ENCODE data around the gene MAN2A1.
"Not testable (repeated sequence)": the region's sequence is repeated elsewhere in the genome, so short reads cannot be mapped to it uniquely, and the experiment has no call there.

The MAN2A1 gene

GRCh38 chr5:109866051-109866450, 176.3 kb downstream of the MAN2A1 start:
- DNase-seq (ENCODE audit: low read depth in 2 of 2) = no peak

- DNase-seq (ENCODE audit: low read depth in 2 of 2) = no peak
These were observed 179.0 kb downstream of the MAN2A1 start for GRCh38 chr5:109868737-109869136.

- no peak for DNase-seq (ENCODE audit: low read depth in 2 of 2)
These were observed 184.0 kb downstream of the MAN2A1 start for GRCh38 chr5:109873687-109874086.

GRCh38 chr5:109874108-109874507, 184.4 kb downstream of the MAN2A1 start:
- DNase-seq (ENCODE audit: low read depth in 2 of 2) = no peak

- DNase-seq (ENCODE audit: low read depth in 2 of 2) = no peak
These were observed 186.5 kb downstream of the MAN2A1 start for GRCh38 chr5:109876030-109876725.

- DNase-seq (ENCODE audit: low read depth in 2 of 2) = no peak
These were observed 187.4 kb downstream of the MAN2A1 start for GRCh38 chr5:109876941-109877669.

- no peak for DNase-seq (ENCODE audit: low read depth in 2 of 2)
These were observed 187.9 kb downstream of the MAN2A1 start for GRCh38 chr5:109877670-109878045.

- no peak for DNase-seq (ENCODE audit: low read depth in 2 of 2)
These were observed 189.2 kb downstream of the MAN2A1 start for GRCh38 chr5:109878887-109879286.

- DNase-seq (ENCODE audit: low read depth in 2 of 2) = no peak
These were observed 191.4 kb downstream of the MAN2A1 start for GRCh38 chr5:109880907-109881685.

- DNase-seq (ENCODE audit: low read depth in 2 of 2) = no peak
These were observed 192.8 kb downstream of the MAN2A1 start for GRCh38 chr5:109882546-109882945.

- DNase-seq (ENCODE audit: low read depth in 2 of 2) = no peak
These were observed 194.9 kb downstream of the MAN2A1 start for GRCh38 chr5:109884676-109885075.

GRCh38 chr5:109885205-109885604, 195.5 kb downstream of the MAN2A1 start:
- DNase-seq (ENCODE audit: low read depth in 2 of 2) = no peak

- DNase-seq (ENCODE audit: low read depth in 2 of 2) = no peak
These were observed 199.3 kb downstream of the MAN2A1 start for GRCh38 chr5:109888989-109889388.

- DNase-seq (ENCODE audit: low read depth in 2 of 2) = not testable (repeated sequence)
These were observed 203.5 kb downstream of the MAN2A1 start for GRCh38 chr5:109893271-109893670.

- no peak for DNase-seq (ENCODE audit: low read depth in 2 of 2)
These were observed 208.8 kb downstream of the MAN2A1 start for GRCh38 chr5:109898269-109899162.

GRCh38 chr5:109899163-109899535, 209.4 kb downstream of the MAN2A1 start:
- DNase-seq (ENCODE audit: low read depth in 2 of 2) = no peak

- no peak for DNase-seq (ENCODE audit: low read depth in 2 of 2)
These were observed 210.7 kb downstream of the MAN2A1 start for GRCh38 chr5:109900461-109900860.

- no peak for DNase-seq (ENCODE audit: low read depth in 2 of 2)
These were observed 211.3 kb downstream of the MAN2A1 start for GRCh38 chr5:109900911-109901627.

- DNase-seq (ENCODE audit: low read depth in 2 of 2) = no peak
These were observed 211.9 kb downstream of the MAN2A1 start for GRCh38 chr5:109901628-109901981.

- DNase-seq (ENCODE audit: low read depth in 2 of 2) = no peak
These were observed 213.3 kb downstream of the MAN2A1 start for GRCh38 chr5:109903061-109903460.

GRCh38 chr5:109905906-109906305, 216.2 kb downstream of the MAN2A1 start:
- DNase-seq (ENCODE audit: low read depth in 2 of 2) = no peak
